HG03520 (cell line): ENCODE results near the gene DDI2.
"Not testable (repeated sequence)": the region's sequence is repeated elsewhere in the genome, so short reads cannot be mapped to it uniquely, and the experiment has no call there.

Experiments
- ATAC-seq: cut with Tn5 transposase; IDR thresholded peaks from one replicate; pipeline ENCODE4 v1.9.1; 2021; ENCODE audit warnings: mild to moderate bottlenecking, moderate library complexity; ENCODE audit not compliant: unreplicated experiment

Gene DDI2

DNA sequence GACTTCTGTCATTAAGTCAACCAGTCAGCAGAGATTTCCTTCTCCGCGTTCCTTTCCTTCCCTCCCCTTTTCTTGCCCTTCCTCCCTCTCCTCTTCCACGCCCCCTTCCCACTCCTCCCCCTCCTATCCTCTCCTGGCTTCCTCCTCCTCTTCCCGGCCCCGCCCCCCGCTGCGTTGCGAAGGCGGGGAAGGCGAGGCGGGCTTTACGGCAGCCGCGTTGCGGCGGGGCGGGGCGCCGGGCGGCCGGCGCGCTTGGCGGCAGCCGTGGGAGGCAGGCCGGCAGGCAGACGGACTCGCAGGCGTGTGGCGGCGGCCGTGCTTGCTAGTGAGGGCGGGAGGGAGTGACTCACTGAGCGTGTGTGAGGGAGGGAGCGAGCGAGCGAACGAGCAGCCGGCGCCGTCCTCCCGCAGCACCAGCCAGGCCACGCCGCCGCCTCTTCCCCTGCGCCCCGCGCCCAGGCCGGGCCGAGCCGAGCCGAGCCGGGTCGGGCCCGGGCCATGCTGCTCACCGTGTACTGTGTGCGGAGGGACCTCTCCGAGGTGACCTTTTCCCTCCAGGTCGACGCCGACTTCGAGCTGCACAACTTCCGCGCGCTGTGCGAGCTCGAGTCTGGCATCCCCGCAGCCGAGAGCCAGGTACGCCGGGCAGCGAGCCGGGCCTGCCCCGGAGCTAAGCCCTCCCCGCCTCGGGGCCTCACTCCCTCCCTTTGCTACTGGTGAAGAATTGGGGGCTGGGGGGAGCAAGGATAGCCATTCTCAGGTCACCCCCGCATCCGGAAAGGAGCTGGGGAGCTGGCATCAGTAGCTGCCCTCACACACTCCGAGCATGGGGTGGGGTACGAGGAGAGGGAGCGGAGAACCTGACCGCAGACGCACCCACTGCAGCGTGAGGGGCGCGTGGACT, at the start of gene DDI2:
Gene DDI2, plus strand, starts transcription at position 286 of the 904 bp plus-strand sequence. Its CDS starts 213 bp downstream, at position 499.
- peak; percentile 70 for ATAC-seq

- ATAC-seq, result no peak
Observed at GRCh38 chr1:15568387-15569073, 48.7 kb upstream of the DDI2 start.

DNA sequence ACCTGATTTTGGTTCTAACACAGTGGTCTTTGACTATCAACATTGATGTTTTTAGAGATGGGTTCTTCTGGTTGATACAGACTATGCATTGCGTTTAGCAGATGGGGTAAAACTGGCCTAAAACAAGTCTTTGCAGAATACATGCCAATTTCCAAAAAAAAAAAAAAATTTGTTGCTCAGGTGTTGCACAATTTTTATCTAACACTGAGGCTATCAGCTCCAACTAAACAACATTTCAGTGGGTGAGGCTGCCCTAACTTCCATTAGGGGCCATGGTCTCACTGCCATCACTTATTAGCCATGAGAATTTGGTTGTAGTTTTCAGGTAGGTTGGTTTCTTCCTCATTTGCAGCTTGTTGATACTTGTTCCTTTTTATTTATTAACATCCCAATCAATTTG, 46.4 kb upstream of the DDI2 start:
- no peak for ATAC-seq

GRCh38 chr1:15571266-15571665, 46.0 kb upstream of the DDI2 start:
- no peak for ATAC-seq

DNA sequence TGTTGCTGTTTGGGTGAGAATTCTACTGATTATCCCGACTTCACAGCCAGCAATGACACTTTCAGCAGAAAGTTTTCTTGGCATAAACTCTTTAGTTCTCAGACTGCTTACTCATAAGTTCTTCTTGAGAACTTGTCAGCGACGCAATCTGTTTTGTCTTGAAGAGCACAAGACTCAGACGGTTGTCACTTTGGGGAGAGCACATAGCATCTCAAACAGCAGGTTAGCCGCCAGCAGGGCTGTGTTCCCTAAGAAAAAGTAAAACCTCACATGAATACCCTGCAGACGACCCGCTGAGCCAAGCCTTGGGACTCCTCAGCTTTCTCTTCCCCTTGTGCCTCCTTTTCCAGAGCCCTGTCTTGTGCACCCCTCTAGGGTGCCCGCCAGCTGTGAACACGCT, 43.8 kb upstream of the DDI2 start:
- no peak for ATAC-seq

- ATAC-seq, result no peak
Observed at GRCh38 chr1:15574741-15575140, 42.5 kb upstream of the DDI2 start.

GRCh38 chr1:15575549-15576150, 41.6 kb upstream of the DDI2 start:
- ATAC-seq, result no peak

DNA sequence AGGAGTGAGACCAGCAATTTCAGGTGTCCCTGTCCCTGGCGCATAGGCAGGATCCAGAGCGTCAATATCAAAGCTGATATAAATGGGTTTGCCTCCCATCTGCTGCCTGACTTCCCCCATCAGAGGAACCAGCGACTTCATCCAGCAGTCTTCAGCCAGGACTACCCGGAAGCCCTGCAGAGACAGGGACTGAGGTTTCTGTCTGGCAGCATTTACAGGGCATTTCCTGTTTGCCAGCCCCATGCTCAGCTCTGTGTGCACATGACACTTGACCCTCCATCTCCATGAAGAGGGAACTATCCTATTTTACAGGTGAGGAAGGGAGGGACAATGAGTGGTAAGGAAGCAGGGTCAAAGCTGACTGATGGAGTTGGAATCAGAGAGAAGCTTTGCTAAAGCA, 39.6 kb upstream of the DDI2 start:
- ATAC-seq, result no peak

GRCh38 chr1:15578921-15579682, 38.2 kb upstream of the DDI2 start:
- no peak for ATAC-seq

GRCh38 chr1:15579683-15580047, 37.6 kb upstream of the DDI2 start:
- no peak for ATAC-seq

DNA sequence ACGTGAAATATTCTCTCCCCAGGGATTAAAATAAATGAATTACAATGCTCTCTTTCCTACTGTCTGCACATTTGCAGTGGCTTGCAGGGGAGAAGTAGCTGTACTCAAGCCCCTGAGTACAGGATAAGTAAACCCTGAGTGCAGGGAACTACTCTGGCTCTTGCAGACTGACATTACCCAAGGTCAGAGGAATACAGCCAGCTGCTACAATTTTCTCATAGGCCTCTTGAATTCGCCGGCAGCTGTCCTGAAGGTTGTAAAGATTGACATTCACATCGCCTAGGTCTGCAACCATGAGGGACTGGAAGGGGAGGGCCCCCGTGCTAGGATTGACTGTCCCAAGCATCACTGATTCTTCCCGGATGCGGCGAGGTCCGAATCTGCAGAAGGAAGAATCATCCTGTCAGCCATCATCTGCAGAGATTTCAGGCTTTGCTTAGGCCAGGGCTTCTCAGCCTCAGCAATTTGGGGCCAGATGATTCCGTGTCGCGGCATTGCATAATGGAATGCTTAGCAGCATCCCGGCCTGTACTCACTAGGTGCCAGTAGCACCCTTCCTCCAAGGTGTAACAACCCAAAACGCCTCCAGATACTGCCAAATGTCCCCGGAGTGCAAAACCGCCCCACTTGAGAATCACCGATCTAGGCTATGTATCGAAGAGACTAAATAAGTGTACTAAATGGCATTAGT, 34.1 kb upstream of the DDI2 start:
- no peak for ATAC-seq

DNA sequence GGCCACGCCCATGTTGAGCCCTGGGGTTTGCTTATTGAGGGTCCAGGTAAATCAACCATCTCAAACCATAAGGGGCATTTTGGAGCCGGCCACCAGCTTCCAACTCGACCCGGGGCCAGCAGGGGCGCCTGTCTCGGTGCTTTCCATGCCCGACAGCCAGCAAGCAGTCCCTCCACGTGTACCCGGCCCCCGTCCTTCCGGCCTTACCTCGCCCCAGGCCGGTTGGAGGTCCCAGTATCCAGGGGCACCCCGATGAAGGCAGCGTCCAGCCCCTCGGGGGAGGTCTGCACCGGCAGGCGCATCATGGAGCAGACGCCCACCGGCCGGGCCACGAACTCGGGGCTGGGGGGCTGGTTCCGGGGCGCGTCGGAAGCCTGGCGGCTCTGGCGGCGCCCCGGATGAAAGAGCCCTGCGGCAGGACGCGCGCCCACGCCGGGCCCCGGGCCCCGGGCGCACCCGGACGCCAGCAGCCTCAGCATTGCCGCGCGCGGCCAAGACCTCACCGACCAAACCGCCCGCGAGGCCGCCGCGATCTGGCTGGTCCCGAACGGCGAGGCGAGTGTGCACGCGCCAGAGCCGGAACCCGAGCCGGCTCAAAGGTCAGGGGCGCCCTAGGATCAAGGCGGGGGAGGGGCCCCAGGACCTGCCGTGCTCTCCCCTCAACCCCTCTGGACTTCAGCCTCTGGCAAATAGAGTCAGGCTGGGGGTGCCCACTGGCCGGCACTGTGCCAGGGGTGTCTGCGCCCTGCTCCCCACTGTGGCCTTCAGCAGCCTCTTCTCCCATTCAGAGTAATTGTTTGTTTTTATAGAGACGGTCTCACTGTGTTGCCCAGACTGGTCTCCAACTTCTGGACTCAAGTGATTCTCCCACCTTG, 32.5 kb upstream of the DDI2 start, which contains the start of gene AGMAT:
Gene AGMAT, minus strand, starts transcription at position 563 of the 875 bp plus-strand sequence. Its CDS starts 84 bp downstream, at position 479.
- ATAC-seq, result no peak

GRCh38 chr1:15592285-15592684, 25.0 kb upstream of the DDI2 start:
- no peak for ATAC-seq

GRCh38 chr1:15595809-15596617, 21.2 kb upstream of the DDI2 start:
- ATAC-seq, result no peak

DNA sequence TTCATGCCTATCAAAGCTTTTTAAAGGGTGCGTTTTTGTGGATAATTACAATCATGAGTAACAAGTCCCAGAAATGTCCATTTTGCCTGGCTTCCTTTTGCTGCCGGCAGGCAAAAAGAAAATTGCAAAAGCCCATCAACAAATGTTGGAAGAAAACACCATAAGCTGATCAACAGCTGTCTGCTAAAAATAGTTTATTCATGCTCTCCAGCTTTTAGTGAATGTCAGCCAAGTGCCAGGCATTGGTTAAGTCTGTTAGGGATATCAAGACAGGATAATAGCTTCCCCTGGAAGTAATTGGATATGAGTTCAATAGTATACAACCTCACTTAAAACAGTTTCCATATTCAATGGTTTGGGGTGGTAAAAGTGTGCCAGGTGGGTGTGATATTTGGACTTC, 18.8 kb upstream of the DDI2 start:
- ATAC-seq, result no peak

DNA sequence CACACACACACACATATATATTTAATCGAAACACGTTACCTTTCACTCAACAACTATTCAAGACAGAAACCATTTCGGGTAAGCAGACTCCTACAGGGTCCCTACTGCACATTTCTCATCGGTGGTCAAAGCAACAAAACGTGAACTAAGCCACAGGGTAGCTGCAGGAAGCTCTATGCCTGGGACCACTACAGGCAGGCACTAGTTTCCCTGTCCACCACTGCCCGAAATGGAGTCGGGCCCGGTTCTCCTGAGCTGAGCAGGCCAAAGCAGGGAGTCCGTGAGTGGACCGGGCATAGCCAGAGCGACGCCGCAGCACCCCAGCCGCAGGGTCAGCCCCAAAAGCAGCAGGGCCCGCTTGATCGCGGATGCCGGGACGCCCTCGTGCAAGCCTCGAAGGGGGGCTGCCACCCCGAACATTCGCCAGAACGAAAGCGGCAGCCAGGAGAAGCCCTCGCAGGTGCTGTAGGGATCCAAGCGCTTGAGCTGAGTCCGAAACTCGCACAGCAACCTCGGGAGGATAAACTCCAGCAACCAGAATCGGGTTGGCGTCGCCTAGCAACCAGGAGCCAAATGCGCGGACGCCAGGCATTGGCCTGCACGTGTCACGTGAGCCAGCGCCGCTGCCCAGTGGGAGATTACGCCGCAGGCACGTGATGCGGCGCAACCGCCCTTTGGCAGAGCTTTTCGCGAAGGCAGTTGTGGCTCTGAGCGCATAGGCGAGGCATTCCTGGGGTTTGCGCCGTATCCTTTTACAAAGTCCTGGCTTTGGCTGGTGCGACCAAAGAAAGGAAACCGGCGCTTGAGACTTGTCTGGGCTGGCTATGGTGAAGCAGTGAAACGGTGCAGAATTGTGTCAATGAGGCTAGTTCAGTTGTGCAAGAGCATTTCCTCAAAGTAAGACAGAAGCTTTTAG, 13.9 kb upstream of the DDI2 start:
- ATAC-seq, result peak; percentile 88

GRCh38 chr1:15603966-15604282, 13.3 kb upstream of the DDI2 start:
- not testable (repeated sequence) for ATAC-seq

DNA sequence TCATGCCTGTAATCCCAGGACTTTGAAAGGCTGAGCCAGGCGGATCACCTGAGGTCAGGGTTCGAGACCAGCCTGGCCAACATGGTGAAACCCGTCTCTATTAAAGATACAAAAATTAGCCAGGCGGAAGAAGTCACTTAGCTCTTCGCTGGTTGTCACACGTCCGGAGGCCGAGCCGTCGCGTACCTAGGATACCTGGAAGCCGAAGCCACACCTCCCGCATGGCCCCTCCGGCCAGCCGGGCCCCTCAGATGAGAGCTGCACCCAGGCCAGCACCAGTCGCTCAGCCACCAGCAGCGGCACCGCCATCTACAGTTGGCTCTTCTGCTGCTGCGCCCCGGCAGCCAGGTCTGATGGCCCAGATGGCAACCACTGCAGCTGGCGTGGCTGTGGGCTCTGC, 12.9 kb upstream of the DDI2 start:
- ATAC-seq, result not testable (repeated sequence)
